Epithelial cell of esophagus (primary cell): ENCODE data around the gene EXOC8.
A peak's percentile ranks its signal among the peaks of the same experiment; 100 is the strongest.

Experiments
- DNase-seq: peaks from one replicate; pipeline ENCODE4 v3.0.0; 2010; ENCODE audit warnings: low read depth
- H3K4me3 ChIP-seq: 2 replicates; pipeline ENCODE4 v1.5.1; 2011; ENCODE audit warnings: mild to moderate bottlenecking, low read length, control low read depth
- CTCF ChIP-seq: IDR thresholded peaks from 2 replicates; pipeline ENCODE4 v1.5.1; 2011; ENCODE audit warnings: low read depth, mild to moderate bottlenecking, low read length, control low read depth, inconsistent platforms; ENCODE audit not compliant: insufficient read depth; ENCODE audit errors: missing control alignments

The EXOC8 gene

GRCh38 chr1:231318015-231318355 lies 19.7 kb downstream of the EXOC8 start:
- DNase-seq: no peak
- H3K4me3 ChIP-seq: no peak overlapping the region
- TF ChIP-seq CTCF: no peak

- TF ChIP-seq CTCF: no peak
- H3K4me3 ChIP-seq: no peak overlapping the region
- DNase-seq: no peak
These were observed 20.2 kb downstream of the EXOC8 start for GRCh38 chr1:231317306-231318014.

- peak; percentile 41 for TF ChIP-seq CTCF
- DNase-seq: peak; percentile 35
- no peak overlapping the region for H3K4me3 ChIP-seq
These were observed 21.8 kb downstream of the EXOC8 start for GRCh38 chr1:231315887-231316286.

DNA sequence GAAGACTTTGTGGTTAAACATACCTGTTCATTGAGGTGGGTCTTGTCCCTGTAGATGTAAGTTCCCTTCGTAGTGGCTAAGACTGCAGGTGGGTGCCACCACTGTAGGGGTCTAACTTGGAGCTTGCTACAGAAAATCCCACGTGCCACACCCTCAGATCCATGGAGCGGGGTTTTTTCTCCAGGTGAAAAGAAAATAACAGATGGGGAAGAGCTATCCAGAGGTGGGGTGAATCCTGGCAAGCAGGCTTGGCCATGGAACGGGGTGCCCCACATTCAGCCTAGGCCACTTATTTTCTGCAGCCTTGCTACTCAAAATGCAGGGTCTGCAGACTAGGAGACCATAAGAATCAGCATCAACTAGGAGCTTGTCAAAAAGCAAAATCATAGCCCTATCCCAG lies 24.0 kb downstream of the EXOC8 start:
- DNase-seq: no peak
- no peak for TF ChIP-seq CTCF
- no peak overlapping the region for H3K4me3 ChIP-seq

GRCh38 chr1:231312432-231312788 lies 25.2 kb downstream of the EXOC8 start:
- H3K4me3 ChIP-seq: no peak overlapping the region
- no peak for DNase-seq
- TF ChIP-seq CTCF: no peak

- DNase-seq: no peak
- no peak overlapping the region for H3K4me3 ChIP-seq
- TF ChIP-seq CTCF: no peak
These were observed 25.8 kb downstream of the EXOC8 start for GRCh38 chr1:231311720-231312431.

DNA sequence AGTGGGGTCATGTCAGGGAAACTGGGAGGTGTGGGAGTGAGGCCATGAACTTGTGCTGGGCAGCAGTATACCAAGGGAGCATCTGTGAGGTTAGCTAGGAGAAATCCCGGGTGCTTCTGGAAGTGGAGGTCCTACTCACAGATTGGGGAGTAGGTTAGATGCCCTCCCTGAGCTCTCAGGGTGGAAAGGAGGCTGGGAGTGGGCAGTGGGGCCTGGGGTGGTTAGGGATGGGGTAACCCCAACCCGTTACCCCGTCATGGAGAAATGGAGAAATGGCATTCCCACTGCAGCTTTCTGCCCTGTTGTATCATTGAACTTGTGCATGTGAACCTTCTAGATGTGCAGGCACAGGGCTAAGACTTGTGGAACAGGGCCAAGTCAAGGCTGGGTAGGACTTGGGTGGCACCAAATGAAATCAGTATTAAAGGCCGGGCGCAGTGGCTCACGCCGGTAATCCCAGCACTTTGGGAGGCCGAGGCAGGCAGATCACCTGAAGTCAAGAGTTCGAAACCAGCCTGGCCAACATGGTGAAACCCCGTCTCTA lies 27.2 kb downstream of the EXOC8 start:
- H3K4me3 ChIP-seq: no peak overlapping the region
- no peak for DNase-seq
- no peak for TF ChIP-seq CTCF
